ENCODE measurements around the gene TIAM2.

DNA sequence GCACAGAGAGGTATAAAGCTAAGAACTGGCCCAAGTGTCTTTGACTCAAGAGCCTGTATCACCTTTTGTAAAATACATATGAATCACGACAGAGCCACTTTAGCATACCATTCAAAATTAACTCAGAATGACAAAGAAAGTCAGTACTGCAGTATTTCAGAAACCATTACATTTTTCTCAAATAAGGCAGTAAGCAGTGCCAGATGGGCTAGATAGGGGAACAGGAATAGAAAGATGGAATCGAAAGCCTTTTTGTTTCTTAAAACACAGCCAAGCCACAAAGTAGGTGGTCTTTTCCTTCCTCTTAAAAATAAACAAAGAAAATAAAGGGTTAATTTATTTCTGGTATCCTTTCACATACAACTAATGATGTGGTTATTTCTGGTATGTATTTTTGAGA, 279.0 kb downstream of the TIAM2 start:
- TF ChIP-seq, protein P1, sequence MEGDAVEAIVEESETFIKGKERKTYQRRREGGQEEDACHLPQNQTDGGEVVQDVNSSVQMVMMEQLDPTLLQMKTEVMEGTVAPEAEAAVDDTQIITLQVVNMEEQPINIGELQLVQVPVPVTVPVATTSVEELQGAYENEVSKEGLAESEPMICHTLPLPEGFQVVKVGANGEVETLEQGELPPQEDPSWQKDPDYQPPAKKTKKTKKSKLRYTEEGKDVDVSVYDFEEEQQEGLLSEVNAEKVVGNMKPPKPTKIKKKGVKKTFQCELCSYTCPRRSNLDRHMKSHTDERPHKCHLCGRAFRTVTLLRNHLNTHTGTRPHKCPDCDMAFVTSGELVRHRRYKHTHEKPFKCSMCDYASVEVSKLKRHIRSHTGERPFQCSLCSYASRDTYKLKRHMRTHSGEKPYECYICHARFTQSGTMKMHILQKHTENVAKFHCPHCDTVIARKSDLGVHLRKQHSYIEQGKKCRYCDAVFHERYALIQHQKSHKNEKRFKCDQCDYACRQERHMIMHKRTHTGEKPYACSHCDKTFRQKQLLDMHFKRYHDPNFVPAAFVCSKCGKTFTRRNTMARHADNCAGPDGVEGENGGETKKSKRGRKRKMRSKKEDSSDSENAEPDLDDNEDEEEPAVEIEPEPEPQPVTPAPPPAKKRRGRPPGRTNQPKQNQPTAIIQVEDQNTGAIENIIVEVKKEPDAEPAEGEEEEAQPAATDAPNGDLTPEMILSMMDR (conservative IDR thresholded peaks at IDR 0.05; ENCODE audit: low read length): no peak
- no peak for TF ChIP-seq EZH2phosphoT487 (IDR thresholded peaks at IDR 0.05; ENCODE audit: borderline replicate concordance, low read depth, low read length)
